ENCODE measurements around the gene ANKRD36C.
"Not testable (repeated sequence)": the region's sequence is repeated elsewhere in the genome, so short reads cannot be mapped to it uniquely, and the experiment has no call there.

GRCh38 chr2:95817521-95817920 lies 174.1 kb downstream of the ANKRD36C start:
- TF ChIP-seq, protein P1, sequence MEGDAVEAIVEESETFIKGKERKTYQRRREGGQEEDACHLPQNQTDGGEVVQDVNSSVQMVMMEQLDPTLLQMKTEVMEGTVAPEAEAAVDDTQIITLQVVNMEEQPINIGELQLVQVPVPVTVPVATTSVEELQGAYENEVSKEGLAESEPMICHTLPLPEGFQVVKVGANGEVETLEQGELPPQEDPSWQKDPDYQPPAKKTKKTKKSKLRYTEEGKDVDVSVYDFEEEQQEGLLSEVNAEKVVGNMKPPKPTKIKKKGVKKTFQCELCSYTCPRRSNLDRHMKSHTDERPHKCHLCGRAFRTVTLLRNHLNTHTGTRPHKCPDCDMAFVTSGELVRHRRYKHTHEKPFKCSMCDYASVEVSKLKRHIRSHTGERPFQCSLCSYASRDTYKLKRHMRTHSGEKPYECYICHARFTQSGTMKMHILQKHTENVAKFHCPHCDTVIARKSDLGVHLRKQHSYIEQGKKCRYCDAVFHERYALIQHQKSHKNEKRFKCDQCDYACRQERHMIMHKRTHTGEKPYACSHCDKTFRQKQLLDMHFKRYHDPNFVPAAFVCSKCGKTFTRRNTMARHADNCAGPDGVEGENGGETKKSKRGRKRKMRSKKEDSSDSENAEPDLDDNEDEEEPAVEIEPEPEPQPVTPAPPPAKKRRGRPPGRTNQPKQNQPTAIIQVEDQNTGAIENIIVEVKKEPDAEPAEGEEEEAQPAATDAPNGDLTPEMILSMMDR (IDR thresholded peaks at IDR 0.05 in 8 of 11, conservative IDR thresholded peaks at IDR 0.05 in 3 of 11): not testable (repeated sequence)
- TF ChIP-seq POLR2AphosphoS5, POLR2A (IDR thresholded peaks at IDR 0.05): not testable (repeated sequence)

Measured in spleen (tissue), 7 donors.